GM19025 (cell line): ENCODE measurements around the gene ATP6V0B.

ENCODE experiments used
- ATAC-seq: cut with Tn5 transposase; IDR thresholded peaks from one replicate; pipeline ENCODE4 v1.9.1; 2021; ENCODE audit warnings: mild to moderate bottlenecking, low read depth, moderate library complexity; ENCODE audit not compliant: unreplicated experiment

The ATP6V0B gene

GRCh38 chr1:43968348-43968948 lies 6.3 kb upstream of the ATP6V0B start:
- ATAC-seq: no peak

DNA sequence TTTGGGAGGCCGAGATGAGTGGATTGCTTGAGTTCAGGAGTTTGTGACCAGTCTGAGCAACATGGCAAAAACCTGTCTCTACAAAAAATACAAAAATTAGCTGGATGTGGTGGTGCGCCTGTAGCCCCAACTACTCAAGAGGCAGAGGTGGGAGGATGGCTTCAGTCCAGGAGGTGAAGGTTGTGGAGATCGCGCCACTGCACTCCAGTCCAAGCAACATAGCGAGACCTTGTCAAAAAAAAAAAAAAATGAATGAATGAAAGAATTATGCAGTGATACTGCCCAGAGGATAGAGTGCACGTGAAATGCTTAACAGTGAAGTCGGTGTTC lies 5.4 kb upstream of the ATP6V0B start:
- ATAC-seq: no peak

DNA sequence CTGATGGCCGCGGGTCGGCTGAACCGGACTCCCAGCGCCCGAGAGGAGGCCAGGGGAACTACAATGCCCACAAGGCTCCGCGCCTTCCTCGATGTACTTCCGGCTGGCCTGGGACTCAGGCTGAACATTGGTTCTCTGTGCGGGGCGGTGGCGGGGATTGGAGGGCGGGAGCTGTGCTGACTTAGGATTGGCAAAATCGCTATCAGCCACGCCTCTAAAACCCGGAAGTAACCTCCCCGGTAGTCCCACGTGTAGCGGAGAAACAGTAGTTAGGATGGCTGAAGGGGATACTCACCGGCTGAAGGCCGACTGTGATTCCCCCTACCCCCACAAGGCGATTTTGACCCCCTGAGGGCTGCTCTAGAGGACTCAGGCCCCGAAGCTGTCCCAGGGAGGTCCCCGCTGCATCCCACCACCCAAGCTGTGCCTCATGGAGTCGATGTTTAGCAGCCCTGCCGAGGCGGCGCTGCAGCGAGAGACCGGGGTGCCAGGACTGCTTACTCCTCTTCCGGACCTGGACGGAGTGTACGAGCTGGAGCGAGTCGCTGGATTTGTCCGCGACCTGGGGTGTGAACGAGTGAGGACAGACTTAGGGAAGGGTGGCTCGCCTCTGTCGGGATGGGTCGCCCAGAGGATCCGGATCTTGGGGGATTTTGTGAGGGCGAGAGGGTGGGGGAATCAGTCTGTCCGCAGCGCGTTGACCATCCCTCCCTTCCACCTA lies 4.9 kb upstream of the ATP6V0B start, which contains the start of gene DPH2:
Gene DPH2 (plus strand): TSS at position 265 of the 721 bp plus-strand sequence. CDS start 166 bp downstream, at position 431.
- peak; percentile 73 for ATAC-seq

GRCh38 chr1:43970502-43970901 lies 4.3 kb upstream of the ATP6V0B start:
- ATAC-seq: no peak

DNA sequence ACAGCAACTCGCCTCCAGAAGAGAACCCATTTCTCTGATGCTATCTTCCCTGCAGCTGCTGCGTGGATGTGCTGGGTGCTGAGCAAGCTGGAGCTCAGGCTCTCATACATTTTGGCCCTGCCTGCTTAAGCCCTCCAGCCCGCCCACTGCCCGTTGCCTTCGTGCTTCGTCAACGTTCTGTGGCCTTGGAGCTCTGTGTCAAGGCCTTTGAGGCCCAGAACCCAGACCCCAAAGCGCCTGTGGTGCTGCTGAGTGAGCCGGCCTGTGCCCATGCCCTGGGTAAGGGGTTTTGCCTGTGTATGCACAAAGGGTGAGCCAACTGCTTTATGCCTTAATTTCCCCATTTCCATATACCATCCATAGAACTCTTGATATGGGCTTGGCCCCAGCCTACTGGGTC lies 3.8 kb upstream of the ATP6V0B start:
- no peak for ATAC-seq

DNA sequence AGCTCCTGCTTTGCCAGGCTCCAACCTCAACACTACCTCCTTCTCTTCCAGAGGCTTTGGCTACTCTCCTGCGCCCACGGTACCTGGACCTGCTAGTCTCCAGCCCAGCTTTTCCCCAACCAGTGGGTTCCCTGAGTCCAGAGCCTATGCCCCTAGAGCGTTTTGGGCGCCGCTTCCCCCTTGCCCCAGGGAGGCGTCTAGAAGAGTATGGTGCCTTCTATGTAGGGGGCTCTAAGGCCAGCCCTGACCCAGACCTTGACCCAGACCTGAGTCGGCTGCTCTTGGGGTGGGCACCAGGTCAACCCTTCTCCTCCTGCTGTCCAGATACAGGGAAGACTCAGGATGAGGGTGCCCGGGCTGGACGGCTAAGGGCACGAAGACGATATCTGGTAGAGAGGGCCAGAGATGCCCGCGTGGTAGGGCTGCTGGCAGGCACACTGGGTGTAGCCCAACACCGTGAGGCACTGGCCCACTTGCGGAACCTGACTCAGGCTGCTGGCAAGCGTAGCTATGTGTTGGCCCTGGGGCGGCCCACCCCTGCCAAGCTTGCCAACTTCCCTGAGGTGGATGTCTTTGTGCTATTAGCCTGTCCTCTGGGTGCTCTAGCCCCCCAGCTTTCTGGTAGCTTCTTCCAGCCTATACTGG lies 3.3 kb upstream of the ATP6V0B start:
- no peak for ATAC-seq

GRCh38 chr1:43973981-43974442 lies 748 bp upstream of the ATP6V0B start:
- no peak for ATAC-seq

- no peak for ATAC-seq
These were observed 645 bp downstream of the ATP6V0B start for GRCh38 chr1:43975249-43975961.

DNA sequence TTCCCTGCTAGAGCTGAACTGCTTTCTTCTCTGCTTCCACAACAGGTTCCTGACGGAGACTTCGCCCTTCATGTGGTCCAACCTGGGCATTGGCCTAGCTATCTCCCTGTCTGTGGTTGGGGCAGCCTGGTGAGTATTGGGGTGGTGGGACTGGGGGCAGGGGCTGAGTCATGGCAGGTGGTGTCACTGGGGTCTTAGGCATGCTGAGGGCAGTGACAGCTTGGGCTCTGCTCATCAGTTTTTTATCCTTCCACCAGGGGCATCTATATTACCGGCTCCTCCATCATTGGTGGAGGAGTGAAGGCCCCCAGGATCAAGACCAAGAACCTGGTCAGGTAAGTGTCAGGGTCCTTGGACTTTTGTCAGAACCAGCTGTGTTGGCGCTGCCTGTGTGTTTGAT lies 1.3 kb downstream of the ATP6V0B start:
- no peak for ATAC-seq

- no peak for ATAC-seq
These were observed 2.1 kb downstream of the ATP6V0B start for GRCh38 chr1:43976890-43977289.

- ATAC-seq: no peak
These were observed 2.9 kb downstream of the ATP6V0B start for GRCh38 chr1:43977376-43978263.

GRCh38 chr1:43978264-43978550 lies 3.4 kb downstream of the ATP6V0B start:
- no peak for ATAC-seq

DNA sequence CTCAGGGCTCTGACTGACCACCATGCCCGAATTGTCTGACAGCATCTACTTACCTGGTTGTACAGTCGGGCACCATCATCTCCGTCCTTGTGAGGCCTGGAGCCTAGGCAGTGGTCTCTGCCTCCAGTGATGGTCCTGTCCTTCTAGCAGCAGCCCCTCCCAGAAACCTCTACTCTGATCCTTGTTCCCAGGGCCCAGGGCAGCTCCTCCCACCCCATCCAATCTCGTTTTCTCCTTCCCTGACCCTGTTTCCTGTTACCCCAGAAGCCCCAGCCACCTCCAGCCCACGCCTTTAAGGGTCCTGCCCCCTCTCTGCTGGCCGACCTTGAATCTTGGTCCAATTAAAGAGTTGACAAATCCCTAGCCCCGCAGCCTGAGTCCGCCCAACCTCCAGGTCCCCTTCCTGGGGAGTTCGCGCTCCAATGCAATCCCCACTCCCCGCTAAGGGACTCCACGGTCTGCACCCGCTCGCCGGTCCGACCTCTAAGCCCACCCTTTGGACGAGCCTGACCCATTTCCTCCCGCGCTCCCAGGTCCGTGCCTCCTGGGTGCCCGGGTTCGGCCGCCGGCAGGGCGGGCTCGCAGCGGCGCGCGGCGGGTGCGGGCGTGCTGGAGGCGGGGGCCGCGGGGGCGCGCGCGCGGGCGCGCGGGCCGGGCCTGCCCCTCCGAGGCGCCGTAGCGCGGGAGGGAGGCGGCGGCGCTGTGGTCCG lies 3.9 kb downstream of the ATP6V0B start, which contains the start of gene B4GALT2:
Gene B4GALT2 (plus strand): TSS at position 660 of the 710 bp plus-strand sequence. CDS start 1,951 bp downstream, outside the sequence.
- ATAC-seq: no peak

DNA sequence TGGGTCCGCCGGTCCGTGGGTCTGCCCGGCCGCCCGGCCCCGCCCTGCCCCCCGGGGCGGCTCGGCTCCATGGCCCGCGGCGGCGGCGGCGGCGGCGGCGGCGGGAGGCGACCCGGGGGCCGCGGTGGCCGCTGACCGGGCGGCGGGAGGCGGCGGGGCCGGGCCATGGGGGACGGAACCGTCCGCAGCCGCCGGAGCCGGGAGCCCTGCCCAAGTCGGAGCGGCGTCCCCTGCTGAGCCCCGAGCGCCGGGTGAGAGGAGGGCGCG lies 4.4 kb downstream of the ATP6V0B start:
- ATAC-seq: no peak

DNA sequence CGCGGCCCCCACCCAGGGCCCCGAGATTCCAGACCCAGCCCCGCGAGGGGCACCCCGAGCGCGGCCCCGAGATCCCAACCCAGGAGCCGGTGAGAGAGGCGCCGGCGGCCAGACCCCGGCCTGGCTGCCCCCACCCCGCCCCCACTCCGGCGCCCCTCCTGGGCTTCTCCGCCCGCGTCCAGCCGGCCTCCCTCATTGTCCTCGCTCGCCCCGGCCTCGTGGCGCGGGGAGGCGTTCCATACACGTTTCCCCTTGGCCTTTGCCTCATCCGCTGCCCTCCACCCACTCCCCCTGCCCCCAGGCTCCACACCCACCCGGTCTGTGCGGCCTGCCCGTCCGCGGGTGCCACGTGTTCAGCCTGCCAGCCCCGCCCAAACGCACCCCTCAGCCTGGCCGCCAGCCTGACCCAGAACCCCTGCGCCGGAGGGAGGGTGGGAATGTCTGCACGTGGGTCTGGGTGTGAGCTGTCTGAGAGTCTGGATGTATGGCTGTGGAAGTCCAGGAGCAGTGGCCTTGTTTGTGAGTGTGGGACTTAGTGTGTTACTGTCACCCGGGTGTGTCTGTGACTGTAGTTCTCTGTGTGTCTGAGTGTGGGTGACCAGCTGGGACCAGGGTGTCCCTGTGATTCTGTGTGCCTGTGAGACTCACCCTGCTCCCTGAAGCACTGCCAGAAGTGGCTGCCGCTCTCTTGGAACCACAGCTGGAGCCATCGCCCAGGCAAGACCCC lies 4.9 kb downstream of the ATP6V0B start:
- no peak for ATAC-seq

GRCh38 chr1:43980255-43981134 lies 5.7 kb downstream of the ATP6V0B start:
- ATAC-seq: no peak

DNA sequence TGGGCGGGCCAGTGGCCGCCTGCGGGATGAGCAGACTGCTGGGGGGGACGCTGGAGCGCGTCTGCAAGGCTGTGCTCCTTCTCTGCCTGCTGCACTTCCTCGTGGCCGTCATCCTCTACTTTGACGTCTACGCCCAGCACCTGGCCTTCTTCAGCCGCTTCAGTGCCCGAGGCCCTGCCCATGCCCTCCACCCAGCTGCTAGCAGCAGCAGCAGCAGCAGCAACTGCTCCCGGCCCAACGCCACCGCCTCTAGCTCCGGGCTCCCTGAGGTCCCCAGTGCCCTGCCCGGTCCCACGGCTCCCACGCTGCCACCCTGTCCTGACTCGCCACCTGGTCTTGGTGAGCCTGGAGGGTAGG lies 6.4 kb downstream of the ATP6V0B start:
- no peak for ATAC-seq

- no peak for ATAC-seq
These were observed 6.9 kb downstream of the ATP6V0B start for GRCh38 chr1:43981636-43982035.
